Right ventricle myocardium inferior (tissue), 1 donor: ENCODE results near the gene GNAS. TPM values are rescaled to one million over a fixed set of nuclear protein-coding genes. Genes with fewer than 3 reads are reported as not detected.

Experiments
- ATAC-seq: fragments of 200-7000 bp; cut with Tn5 transposase; one replicate; pipeline ENCODE4 v1.9.1; 2020; ENCODE audit warnings: mild to moderate bottlenecking, moderate library complexity
- DNase-seq: peaks from one replicate; pipeline ENCODE4 v3.0.0; 2021; ENCODE audit errors: missing footprints
- intact Hi-C: fragments of 100-400 bp; cut with DNase I; formaldehyde crosslinking; loops from one replicate; pipeline ENCODE4 v1.11.0; 2022
- total RNA-seq: library from RNA; stranded (reverse); fragmentation: NEBNext Ultra II Directional; extraction: Animal tissue kit (Norgen Biotek cat#: 25700); gene quantifications from one replicate; pipeline ENCODE4 v1.2.1, GENCODE V29; 2021
- donor health status: DM: no; HTN: yes; CAD: no; lungs with severe emphysema.

GNAS gene
- total RNA-seq, 1 donor from 2014 or later = 1,475 TPM

DNA sequence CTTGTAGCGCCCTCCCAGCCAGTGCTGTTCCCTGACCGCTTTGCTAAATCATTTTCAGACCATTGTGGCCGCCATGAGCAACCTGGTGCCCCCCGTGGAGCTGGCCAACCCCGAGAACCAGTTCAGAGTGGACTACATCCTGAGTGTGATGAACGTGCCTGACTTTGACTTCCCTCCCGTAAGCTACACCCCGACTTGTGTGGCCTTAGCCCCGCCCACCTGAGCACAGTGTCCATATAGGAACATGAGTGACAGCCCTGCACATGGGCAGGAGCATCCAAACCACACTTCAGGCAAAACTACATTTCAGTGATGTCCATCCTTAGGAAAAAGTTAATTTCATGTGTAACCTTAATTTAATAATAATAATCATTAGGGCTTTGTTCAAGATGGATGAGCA, 51.1 kb downstream of the GNAS start:
- DNase-seq (no peak), ATAC-seq (no peak)
- intact Hi-C loops = no loop called here

DNA sequence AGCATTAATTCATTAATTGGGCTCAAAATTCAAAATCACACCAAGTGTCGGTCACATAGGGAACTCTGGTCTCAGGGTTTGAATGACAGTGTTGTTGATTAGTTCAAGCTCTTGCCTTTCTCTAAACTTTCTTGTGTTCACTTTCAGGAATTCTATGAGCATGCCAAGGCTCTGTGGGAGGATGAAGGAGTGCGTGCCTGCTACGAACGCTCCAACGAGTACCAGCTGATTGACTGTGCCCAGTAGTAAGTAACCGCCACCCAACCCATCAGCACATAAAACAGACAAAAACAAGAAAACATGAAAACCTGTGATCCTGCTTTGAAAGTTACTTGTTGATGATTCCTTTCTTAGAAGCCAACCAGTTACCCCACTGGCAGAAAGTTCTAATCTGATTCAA, 52.7 kb downstream of the GNAS start:
- intact Hi-C loops = loop anchor here (5.0 kb wide), 1 partner anchor 598 kb away; the partner anchor contains the start of gene RAB22A
- DNase-seq = no peak
- ATAC-seq = no peak

DNA sequence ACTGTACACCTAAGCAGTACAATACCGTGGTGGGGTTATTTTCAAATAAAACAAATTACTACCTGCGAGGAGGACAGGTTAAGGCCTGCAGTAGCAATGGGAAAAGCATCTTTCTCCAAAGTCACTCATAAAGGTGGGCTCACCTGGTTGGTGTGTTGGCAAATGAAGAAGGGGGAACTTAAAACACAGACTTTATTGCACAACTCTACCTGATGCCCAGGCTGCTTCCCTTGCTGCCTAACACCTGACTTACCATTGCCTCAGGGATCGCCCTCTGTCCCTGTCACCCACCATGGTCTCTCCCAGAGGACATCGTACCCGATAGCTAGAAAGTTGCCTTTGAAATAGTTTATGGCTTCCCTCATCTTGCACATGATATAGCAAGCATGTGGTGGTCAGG, 53.6 kb downstream of the GNAS start:
- DNase-seq = no peak
- no peak for ATAC-seq
- intact Hi-C loops = loop anchor here (2.0 to 5.0 kb wide), 2 partner anchors 13 to 599 kb away; partner anchors contain the start of gene RAB22A

DNA sequence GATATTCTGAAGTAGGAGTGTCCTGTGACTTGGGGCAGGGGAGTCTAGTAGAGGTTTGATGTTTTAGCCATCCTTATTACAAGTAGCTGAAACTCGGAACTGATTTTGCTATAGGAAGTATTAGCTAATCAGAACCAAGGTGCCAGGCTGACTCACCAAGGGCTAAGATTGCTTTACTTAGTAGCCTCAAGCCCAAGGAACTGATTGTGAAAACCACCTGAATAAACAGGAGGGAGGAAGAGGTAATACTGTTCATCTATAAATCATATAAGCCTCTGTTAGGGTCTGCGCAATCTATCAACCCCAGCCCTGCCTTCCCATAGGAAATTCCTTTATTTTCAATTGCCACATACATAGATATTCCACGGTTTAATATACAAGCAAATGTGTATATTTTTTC, 54.4 kb downstream of the GNAS start:
- intact Hi-C loops = loop anchor here (2.0 to 5.0 kb wide), 2 partner anchors 14 to 600 kb away; partner anchors contain the start of gene RAB22A
- ATAC-seq = no peak

DNA sequence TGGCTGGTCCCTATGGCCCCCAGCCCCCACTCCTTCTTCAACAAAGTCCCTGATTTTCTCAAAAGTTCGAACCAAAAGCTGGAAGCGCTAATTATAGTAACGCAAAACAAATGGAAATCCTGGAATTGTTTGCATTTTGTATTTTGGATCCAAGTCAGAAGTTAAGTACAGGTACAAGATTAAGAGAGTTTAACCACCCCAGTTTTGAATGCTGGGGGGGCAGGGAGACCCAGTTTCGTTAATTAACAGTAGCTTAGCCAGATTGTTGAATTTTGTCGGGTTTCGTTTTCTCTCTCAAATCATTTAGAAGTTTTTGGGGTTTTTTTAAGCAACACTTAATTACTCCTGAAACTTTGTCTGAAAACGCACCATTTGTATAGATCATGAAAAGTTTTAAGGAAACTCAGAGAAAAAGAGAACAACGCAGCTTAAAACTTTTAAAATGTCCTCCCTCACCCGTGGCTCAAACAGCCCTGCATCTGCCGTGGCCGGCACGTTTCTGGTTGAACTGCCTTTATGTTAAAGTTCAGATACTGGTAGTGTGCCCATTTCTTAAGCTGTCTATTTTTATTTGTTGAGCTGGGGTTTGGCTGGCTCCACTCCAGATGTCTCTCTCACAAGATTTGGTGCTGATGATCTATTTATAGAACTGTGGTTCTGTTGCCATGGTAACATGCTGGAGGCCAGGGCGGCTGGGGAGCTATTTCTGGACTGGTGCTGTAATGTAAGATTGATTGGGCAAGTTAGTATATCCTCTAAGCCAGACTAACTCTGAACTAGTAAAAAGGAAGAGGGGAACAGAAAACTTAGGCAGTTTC, 55.0 kb downstream of the GNAS start:
- DNase-seq = peak; percentile 90
- ATAC-seq = peak; percentile 95
- intact Hi-C loops = loop anchor here (2.0 to 5.0 kb wide), 2 partner anchors 15 to 600 kb away; partner anchors contain the start of gene RAB22A

More for the DNA sequence above, 54.4 kb downstream of the GNAS start:
- DNase-seq = no peak

- intact Hi-C loops = loop anchor here (5.0 kb wide), 1 partner anchor 601 kb away; the partner anchor contains the start of gene RAB22A
- ATAC-seq (no peak), DNase-seq (no peak)
Observed at GRCh38 chr20:58908221-58908620, 55.7 kb downstream of the GNAS start.

DNA sequence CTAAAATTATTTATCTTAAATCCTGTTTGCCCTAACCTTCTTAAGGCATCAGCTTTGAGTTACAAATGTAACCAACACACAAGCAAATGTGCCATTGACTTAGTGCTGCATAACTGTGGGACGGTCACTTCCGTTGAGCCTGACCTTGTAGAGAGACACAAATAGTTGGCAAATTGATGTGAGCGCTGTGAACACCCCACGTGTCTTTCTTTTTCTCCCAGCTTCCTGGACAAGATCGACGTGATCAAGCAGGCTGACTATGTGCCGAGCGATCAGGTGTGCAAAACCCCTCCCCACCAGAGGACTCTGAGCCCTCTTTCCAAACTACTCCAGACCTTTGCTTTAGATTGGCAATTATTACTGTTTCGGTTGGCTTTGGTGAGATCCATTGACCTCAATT, 56.4 kb downstream of the GNAS start:
- no peak for ATAC-seq
- intact Hi-C loops = loop anchor here (5.0 kb wide), 1 partner anchor 602 kb away; the partner anchor contains the start of gene RAB22A
- no peak for DNase-seq

DNA sequence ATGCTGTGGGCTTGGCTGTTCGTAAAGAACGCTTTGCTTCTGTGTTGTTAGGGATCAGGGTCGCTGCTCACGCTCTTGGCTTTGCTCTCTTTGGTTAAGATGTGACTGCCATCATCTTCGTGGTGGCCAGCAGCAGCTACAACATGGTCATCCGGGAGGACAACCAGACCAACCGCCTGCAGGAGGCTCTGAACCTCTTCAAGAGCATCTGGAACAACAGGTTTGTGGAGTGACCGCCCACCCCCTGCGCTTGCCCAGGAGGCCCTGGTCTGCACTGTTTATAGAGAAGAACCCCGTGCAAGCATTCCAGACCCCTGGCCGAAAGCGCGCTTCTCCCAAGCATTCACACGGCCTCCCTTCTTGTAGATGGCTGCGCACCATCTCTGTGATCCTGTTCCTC, 57.1 kb downstream of the GNAS start:
- intact Hi-C loops = loop anchor here (5.0 kb wide), 1 partner anchor 602 kb away; the partner anchor contains the start of gene RAB22A
- ATAC-seq = no peak
- DNase-seq = no peak

GRCh38 chr20:58910473-58910872, 58.0 kb downstream of the GNAS start:
- intact Hi-C loops = no loop called here
- ATAC-seq = no peak

GRCh38 chr20:58911309-58911708, 58.8 kb downstream of the GNAS start:
- intact Hi-C loops = no loop called here
- no peak for DNase-seq
- ATAC-seq = no peak

More at GRCh38 chr20:58910473-58910872, 58.0 kb downstream of the GNAS start:
- no peak for DNase-seq

DNA sequence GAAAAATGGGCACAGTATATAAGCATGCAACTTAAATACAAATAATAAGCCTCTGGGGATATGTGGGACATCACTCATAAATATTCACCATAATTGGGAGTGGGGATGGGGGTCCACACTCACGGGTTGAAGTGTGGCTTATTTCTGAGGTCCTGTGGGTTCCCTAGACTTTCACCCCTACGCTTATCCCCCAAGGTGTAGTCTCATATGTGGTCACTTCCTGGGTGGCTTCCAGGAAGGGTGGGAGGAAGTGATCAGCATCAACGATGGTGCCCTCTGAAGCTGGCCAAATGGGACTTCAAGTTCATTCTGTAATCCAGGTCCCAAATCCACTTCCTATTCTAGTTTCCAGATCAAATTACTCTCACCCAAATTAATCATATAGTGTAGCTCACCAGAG, 59.5 kb downstream of the GNAS start:
- ATAC-seq (no peak), DNase-seq (no peak)
- intact Hi-C loops = no loop called here

GRCh38 chr20:58913079-58913478, 60.6 kb downstream of the GNAS start:
- no peak for DNase-seq

DNA sequence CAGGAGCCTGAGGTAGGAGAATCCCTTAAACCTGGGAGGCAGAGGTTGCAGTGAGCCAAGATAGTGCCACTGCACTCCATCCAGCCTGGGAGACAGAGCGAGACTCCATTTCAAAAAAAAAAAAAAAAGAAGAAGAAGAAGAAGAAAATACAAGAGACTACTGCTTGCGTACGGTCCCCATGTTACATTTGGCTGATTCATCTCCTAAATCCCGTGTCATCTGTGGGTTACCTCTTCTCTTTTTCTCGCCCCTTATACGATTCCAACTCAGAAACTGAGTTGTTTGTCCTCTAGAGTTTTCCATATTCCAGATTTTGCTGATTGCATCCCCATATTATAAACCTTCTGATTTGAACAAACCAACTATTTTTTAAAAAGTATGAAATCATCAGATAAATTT, 66.1 kb downstream of the GNAS start:
- intact Hi-C loops = no loop called here
- ATAC-seq = no peak
- DNase-seq = no peak

More at GRCh38 chr20:58913079-58913478, 60.6 kb downstream of the GNAS start:
- ATAC-seq = no peak
- intact Hi-C loops = no loop called here

DNA sequence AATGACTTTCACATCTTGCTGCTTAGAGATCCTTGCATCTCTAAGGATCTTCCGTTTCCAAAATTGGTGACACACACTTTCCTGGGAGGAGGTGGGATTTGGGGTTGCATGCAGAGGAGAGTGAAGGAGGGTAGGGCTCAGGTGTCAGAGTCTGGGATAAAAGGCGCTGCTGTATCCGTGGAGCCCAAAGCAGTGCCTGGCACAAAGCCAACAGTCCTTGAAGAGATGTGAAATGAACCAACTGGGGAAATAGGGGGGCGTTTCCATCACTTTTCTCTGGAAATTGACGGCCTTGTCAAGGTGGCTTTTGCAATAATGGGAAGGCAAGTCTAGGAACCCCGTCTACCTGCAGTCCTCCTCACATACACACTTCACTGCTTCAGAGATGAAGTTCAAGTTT, 69.0 kb downstream of the GNAS start:
- DNase-seq (no peak), ATAC-seq (no peak)
- intact Hi-C loops = no loop called here

DNA sequence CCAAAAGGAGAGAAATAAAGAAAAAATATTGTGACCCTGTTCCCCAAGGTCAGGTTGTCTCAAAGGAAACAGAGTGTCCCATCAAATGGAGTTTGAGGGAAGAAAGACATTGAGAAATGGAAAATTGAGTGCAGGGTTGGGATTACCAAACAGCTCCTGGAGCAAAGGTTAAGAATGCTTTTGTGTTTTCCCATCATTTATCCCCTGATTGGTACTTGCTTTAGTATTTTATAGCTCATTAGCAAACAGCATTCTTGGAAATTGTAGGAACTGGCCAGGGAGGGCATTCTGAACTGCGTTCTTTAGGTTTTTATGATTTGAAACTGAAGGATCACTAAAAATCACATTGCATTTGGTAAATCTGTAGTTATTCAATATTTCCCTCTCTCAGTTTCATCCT, 69.5 kb downstream of the GNAS start:
- ATAC-seq (no peak), DNase-seq (no peak)
- intact Hi-C loops = no loop called here

DNA sequence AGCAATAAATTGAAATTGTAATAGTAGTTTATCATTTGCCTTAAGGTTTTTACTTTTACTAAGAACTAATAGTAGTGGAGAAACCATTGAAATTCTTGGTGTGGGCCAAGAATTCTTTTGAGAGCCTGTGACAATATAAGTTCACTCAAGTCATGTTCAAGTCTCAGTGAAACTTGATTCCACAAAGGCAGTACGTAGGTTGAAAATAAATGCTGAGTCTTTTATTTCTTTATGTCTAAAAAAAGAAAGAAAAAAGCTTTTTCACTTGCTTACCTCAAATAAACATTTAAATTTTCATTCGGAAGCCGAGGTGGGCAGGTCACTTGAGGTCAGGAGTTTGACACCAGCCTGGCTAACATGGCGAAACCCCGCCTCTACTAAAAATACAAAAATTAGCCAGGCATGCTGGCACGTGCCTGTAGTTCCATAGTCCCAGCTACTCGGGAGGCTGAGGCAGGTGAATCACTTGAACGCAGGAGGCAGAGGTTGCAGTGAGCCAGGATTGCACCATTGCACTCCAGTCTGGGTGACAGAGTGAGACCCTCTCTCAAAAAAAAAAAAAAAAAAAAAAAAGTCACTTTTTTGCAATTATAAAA, 70.7 kb downstream of the GNAS start:
- ATAC-seq (no peak), DNase-seq (no peak)
- intact Hi-C loops = no loop called here

- DNase-seq = no peak
- intact Hi-C loops = no loop called here
- no peak for ATAC-seq
Observed at GRCh38 chr20:58926802-58927489, 74.4 kb downstream of the GNAS start.

- DNase-seq (no peak), ATAC-seq (no peak)
- intact Hi-C loops = no loop called here
Observed at GRCh38 chr20:58927490-58928061, 75.1 kb downstream of the GNAS start.

GRCh38 chr20:58930496-58930895, 78.0 kb downstream of the GNAS start:
- ATAC-seq (no peak), DNase-seq (no peak)
- intact Hi-C loops = no loop called here
